ENCODE measurements around the gene MTSS2.

DNA sequence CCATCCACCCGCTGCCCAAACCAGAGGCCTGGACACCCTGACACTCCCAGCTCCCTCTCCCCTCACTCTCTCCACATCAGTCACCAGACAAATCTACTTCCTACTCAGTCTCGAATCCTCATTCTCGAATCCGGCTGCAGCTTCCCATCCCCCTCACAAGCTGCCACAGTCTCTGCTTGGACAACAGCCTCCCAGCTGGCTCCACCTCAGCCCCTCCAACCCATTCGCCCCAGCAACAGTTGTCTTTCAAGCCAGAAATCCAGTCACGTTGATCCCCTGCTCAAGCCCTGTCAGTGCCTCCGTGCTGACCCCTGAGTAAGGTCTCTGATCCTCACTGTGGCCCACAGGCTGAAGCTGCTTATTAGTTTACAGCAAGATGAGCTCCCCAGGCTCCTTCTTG, 44.2 kb upstream of the MTSS2 start:
- TF ChIP-seq, protein P1, sequence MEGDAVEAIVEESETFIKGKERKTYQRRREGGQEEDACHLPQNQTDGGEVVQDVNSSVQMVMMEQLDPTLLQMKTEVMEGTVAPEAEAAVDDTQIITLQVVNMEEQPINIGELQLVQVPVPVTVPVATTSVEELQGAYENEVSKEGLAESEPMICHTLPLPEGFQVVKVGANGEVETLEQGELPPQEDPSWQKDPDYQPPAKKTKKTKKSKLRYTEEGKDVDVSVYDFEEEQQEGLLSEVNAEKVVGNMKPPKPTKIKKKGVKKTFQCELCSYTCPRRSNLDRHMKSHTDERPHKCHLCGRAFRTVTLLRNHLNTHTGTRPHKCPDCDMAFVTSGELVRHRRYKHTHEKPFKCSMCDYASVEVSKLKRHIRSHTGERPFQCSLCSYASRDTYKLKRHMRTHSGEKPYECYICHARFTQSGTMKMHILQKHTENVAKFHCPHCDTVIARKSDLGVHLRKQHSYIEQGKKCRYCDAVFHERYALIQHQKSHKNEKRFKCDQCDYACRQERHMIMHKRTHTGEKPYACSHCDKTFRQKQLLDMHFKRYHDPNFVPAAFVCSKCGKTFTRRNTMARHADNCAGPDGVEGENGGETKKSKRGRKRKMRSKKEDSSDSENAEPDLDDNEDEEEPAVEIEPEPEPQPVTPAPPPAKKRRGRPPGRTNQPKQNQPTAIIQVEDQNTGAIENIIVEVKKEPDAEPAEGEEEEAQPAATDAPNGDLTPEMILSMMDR (conservative IDR thresholded peaks at IDR 0.05; ENCODE audit: low read depth, low read length), result no peak
- no peak for TF ChIP-seq EZH2 (IDR thresholded peaks at IDR 0.05; ENCODE audit: borderline replicate concordance, low read depth, low read length, poor library complexity, severe bottlenecking)
